ENCODE data around the gene ZNF821. TPM values are rescaled to one million over a fixed set of nuclear protein-coding genes. Genes with fewer than 3 reads are reported as not detected.

The ZNF821 gene
- total RNA-seq, 1 experiment from 2014 or later = 4.9 TPM

- RAD21 ChIA-PET (ENCODE audit: low non-redundant PET in 1 of 2, low total read pairs in 2 of 2, uncharacterized antibody in 2 of 2, unreplicated experiment in 2 of 2) = no interaction called here
- H3K79me2 ChIP-seq (ENCODE audit: insufficient read depth, low read length) = peaks cover 32% of the 10 kb centered on the region
- H3K27ac ChIP-seq (ENCODE audit: low read depth, low read length) = no peak overlapping the region
- H3K27me3 ChIP-seq (ENCODE audit: insufficient read depth, low read length) = no peaks in the 10 kb centered on the region
- no peak overlapping the region for H2AFZ ChIP-seq (ENCODE audit: low read depth, low read length, poor library complexity, severe bottlenecking)
- TF ChIP-seq RAD21 (IDR thresholded peaks at IDR 0.05; ENCODE audit: low read depth) (no peak), ATF3 (IDR thresholded peaks at IDR 0.05) (no peak), MAX (IDR thresholded peaks at IDR 0.05) (no peak), SIN3A (IDR thresholded peaks at IDR 0.05; ENCODE audit: low read depth) (no peak)
- intact Hi-C loops (cut with micrococcal nuclease) = no loop called here
- POLR2A ChIA-PET = no interaction called here
- H3K9me2 ChIP-seq (ENCODE audit: insufficient read depth) = no peaks in the 10 kb centered on the region
- peaks cover 19 to 28% of the 10 kb centered on the region in 2 experiments for H3K36me3 ChIP-seq (ENCODE audit: control insufficient read depth in 1 of 2, insufficient read depth in 2 of 2, low read length in 2 of 2)
- ATAC-seq = no peak
- peaks cover 19 to 24% of the 10 kb centered on the region in 2 experiments for H3K4me1 ChIP-seq (ENCODE audit: control insufficient read depth in 1 of 2, insufficient read depth in 2 of 2, low read length in 2 of 2)
- H3K4me2 ChIP-seq (ENCODE audit: low read length) = no peak overlapping the region
- no peaks in the 10 kb centered on the region for H3K9me3 ChIP-seq (ENCODE audit: control insufficient read depth in 1 of 2, insufficient read depth in 1 of 2, low read depth in 1 of 2, low read length in 2 of 2)
- CTCF ChIA-PET = interaction anchor here (0.7 kb wide), 1 partner anchor 11 kb away, joined by 3 read pairs; no protein-coding TSS in a partner anchor
- BruUV-seq (replicated peaks) = no TSS peak
- no peak for DNase-seq (ENCODE audit: low read depth, low spot score)
- H3K9ac ChIP-seq (ENCODE audit: low read length) = no peak overlapping the region
- peaks cover 9% of the 10 kb centered on the region; the same call in 1 of the 2 replicates for H4K20me1 ChIP-seq (ENCODE audit: insufficient read depth)
- no peak overlapping the region for H3K4me3 ChIP-seq (replicated peaks in 1 of 2; ENCODE audit: low read depth in 1 of 2, low read length in 2 of 2)
Measured at GRCh38 chr16:71931001-71931400, 47.0 kb upstream of the ZNF821 start.

- intact Hi-C loops (cut with micrococcal nuclease) = no loop called here
- CTCF ChIA-PET = interaction anchor here (1.0 kb wide), 1 partner anchor 32 kb away, joined by 3 read pairs; no protein-coding TSS in a partner anchor
- Histone ChIP-seq H3K27ac (ENCODE audit: low read depth, low read length) (no peak overlapping the region), H3K4me1 (ENCODE audit: control insufficient read depth in 1 of 2, insufficient read depth in 2 of 2, low read length in 2 of 2) (peaks cover 19 to 28% of the 10 kb centered on the region in 2 experiments), H3K27me3 (ENCODE audit: insufficient read depth, low read length) (no peaks in the 10 kb centered on the region), H3K36me3 (ENCODE audit: control insufficient read depth in 1 of 2, insufficient read depth in 2 of 2, low read length in 2 of 2) (peaks cover 25 to 28% of the 10 kb centered on the region in 2 experiments), H3K4me3 (replicated peaks in 1 of 2; ENCODE audit: low read depth in 1 of 2, low read length in 2 of 2) (no peak overlapping the region), H3K9me3 (ENCODE audit: control insufficient read depth in 1 of 2, insufficient read depth in 1 of 2, low read depth in 1 of 2, low read length in 2 of 2) (no peaks in the 10 kb centered on the region), H3K4me2 (ENCODE audit: low read length) (no peak overlapping the region), H3K9me2 (ENCODE audit: insufficient read depth) (no peaks in the 10 kb centered on the region), H3K9ac (ENCODE audit: low read length) (no peak overlapping the region), H3K79me2 (ENCODE audit: insufficient read depth, low read length) (peaks cover 32% of the 10 kb centered on the region), H2AFZ (ENCODE audit: low read depth, low read length, poor library complexity, severe bottlenecking) (no peak overlapping the region), H4K20me1 (ENCODE audit: insufficient read depth) (peaks cover 9% of the 10 kb centered on the region; the same call in 1 of the 2 replicates)
- RAD21 ChIA-PET (ENCODE audit: low non-redundant PET in 1 of 2, low total read pairs in 2 of 2, uncharacterized antibody in 2 of 2, unreplicated experiment in 2 of 2) = no interaction called here
- no peak for TF ChIP-seq EZH2phosphoT487 (IDR thresholded peaks at IDR 0.05; ENCODE audit: borderline replicate concordance)
- TF ChIP-seq ZBTB33 (IDR thresholded peaks at IDR 0.05; ENCODE audit: extremely low read depth, insufficient replicate concordance, low read length) = no peak
- TF ChIP-seq MAX (IDR thresholded peaks at IDR 0.05) = no peak
- no peak for TF ChIP-seq CEBPB (IDR thresholded peaks at IDR 0.05; ENCODE audit: low read depth)
- no peak for TF ChIP-seq FOSL1 (IDR thresholded peaks at IDR 0.05; ENCODE audit: low read depth)
- no peak for TF ChIP-seq ATF3 (IDR thresholded peaks at IDR 0.05)
- no peak for TF ChIP-seq JUND (IDR thresholded peaks at IDR 0.05)
- no peak for TF ChIP-seq ZFX (IDR thresholded peaks at IDR 0.05)
- TF ChIP-seq EZH2 (IDR thresholded peaks at IDR 0.05) = no peak
- DNase-seq (ENCODE audit: low read depth, low spot score) (no peak), ATAC-seq (no peak)
- no TSS peak for BruUV-seq (replicated peaks)
- POLR2A ChIA-PET = no interaction called here
Measured at GRCh38 chr16:71930013-71930563, 46.1 kb upstream of the ZNF821 start.
